ENCODE data around the gene KLHL18. TPM values are rescaled to one million over a fixed set of nuclear protein-coding genes. Genes with fewer than 3 reads are reported as not detected.
"Not testable (repeated sequence)": the region's sequence is repeated elsewhere in the genome, so short reads cannot be mapped to it uniquely, and the experiment has no call there.

The KLHL18 gene
- total RNA-seq, 2 donors from 2014 or later: 12.9 to 18.8 TPM

- Histone ChIP-seq H3K9me3 (no peaks in the 10 kb centered on the region), H3K27me3 (no peaks in the 10 kb centered on the region), H3K4me1 (peaks cover 0 to 21% of the 10 kb centered on the region in 2 donors), H3K4me3 (no peak overlapping the region), H3K36me3 (no peaks in the 10 kb centered on the region), H3K27ac (no peak overlapping the region)
- TF ChIP-seq, protein P1, sequence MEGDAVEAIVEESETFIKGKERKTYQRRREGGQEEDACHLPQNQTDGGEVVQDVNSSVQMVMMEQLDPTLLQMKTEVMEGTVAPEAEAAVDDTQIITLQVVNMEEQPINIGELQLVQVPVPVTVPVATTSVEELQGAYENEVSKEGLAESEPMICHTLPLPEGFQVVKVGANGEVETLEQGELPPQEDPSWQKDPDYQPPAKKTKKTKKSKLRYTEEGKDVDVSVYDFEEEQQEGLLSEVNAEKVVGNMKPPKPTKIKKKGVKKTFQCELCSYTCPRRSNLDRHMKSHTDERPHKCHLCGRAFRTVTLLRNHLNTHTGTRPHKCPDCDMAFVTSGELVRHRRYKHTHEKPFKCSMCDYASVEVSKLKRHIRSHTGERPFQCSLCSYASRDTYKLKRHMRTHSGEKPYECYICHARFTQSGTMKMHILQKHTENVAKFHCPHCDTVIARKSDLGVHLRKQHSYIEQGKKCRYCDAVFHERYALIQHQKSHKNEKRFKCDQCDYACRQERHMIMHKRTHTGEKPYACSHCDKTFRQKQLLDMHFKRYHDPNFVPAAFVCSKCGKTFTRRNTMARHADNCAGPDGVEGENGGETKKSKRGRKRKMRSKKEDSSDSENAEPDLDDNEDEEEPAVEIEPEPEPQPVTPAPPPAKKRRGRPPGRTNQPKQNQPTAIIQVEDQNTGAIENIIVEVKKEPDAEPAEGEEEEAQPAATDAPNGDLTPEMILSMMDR (IDR thresholded peaks at IDR 0.05): no peak
- DNase-seq (ENCODE audit: low spot score): no peak
These were observed 31.5 kb downstream of the KLHL18 start for GRCh38 chr3:47314056-47314764.

DNA sequence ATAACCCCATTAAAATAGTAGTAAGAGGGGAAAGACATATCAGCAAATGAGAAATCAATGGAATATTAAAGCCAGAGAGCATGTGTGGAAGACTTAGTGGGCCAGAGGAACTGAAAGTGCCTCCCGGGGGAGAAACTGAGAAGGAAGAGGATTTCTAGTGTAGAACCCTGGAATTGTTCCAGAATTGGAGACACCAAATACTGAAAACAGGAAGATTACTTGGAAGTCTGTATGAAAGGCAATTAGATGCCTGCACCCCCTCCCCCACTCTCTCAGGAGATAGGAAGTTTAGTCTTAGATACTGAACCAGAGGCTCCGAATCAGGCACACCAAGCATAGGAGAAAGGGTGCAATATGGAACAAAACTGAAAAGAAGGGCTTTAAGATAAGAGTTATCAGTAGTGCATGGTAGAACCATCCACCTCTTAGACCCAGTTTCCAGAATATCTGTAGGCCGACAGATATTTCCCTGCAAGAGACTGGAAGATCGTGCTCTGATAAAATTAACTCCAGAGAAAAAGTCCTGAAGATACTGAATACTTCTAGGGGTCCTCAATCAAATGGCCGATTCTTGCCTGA is 32.4 kb downstream of the KLHL18 start:
- Histone ChIP-seq H3K27ac (no peak overlapping the region), H3K27me3 (no peaks in the 10 kb centered on the region), H3K9me3 (no peaks in the 10 kb centered on the region), H3K4me1 (peaks cover 0 to 24% of the 10 kb centered on the region in 2 donors), H3K36me3 (peaks cover 7% of the 10 kb centered on the region), H3K4me3 (no peak overlapping the region)
- TF ChIP-seq, protein P1 (IDR thresholded peaks at IDR 0.05): no peak
- DNase-seq (ENCODE audit: low spot score): no peak

DNA sequence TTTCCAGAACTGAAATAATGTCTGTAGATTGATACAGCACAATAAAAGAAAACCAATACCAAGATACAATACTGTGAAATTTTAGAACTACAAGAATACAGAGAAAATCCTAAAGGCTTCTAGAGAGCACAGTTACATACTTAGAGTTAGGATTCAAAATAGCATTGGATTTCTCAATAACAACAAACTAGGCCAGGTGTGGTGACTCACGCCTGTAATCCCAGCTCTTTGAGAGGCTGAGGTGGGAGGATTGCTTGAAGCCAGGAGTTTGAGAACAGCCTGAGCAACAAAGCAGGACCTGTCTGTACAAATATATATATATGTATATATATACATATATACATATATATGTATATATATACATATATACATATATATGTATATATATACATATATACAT is 33.4 kb downstream of the KLHL18 start:
- peaks cover 0 to 24% of the 10 kb centered on the region in 2 donors for H3K4me1 ChIP-seq
- not testable (repeated sequence) for H3K9me3 ChIP-seq; H3K27me3 ChIP-seq; H3K4me3 ChIP-seq; DNase-seq (ENCODE audit: low spot score); H3K27ac ChIP-seq
- peaks cover 17% of the 10 kb centered on the region for H3K36me3 ChIP-seq

DNA sequence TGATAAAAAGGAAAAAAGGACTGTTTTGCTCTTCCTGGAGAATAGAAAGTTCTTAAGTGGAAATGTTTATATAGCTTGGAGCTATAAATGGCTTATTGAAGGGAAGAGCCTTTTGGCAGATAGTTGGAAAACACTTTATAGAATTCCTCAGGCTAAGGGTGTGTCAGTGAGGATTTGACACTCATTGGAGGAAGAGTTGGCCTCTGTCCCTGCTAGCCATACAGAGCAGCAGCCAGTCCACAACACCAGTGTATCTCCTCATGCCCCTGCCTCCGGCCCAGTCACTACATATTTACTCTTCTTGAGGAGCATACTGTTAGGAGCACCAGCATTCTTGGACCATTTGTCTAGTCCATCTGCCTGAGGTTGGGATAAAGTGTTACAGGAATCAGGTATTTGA is 36.2 kb downstream of the KLHL18 start:
- TF ChIP-seq, protein P1 (IDR thresholded peaks at IDR 0.05): no peak
- peaks cover 0 to 24% of the 10 kb centered on the region in 2 donors for H3K4me1 ChIP-seq
- DNase-seq (ENCODE audit: low spot score): no peak
- H3K27me3 ChIP-seq: no peaks in the 10 kb centered on the region
- no peak overlapping the region for H3K27ac ChIP-seq
- no peak overlapping the region for H3K4me3 ChIP-seq
- H3K9me3 ChIP-seq: no peaks in the 10 kb centered on the region
- H3K36me3 ChIP-seq: peaks cover 34% of the 10 kb centered on the region

DNA sequence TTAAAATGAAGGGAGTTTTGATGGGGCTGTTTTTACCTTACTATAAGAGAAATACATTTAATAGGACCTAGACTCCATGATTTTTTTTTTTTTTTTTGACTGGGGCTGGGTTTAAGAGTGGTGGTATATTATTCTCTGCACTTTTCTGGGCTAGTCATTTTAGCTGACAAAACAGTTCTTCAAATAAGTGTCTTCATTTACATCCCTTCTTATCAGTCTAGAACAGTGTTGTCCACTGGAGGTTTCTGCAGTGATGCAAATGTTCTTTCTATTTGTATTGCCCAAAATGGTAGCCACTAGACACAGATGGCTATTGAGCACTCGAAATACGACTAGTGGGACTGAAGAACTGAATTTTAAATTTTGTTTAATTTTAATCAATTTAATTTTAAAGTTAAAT is 37.2 kb downstream of the KLHL18 start:
- DNase-seq (ENCODE audit: low spot score): no peak
- Histone ChIP-seq H3K27ac (no peak overlapping the region), H3K36me3 (peaks cover 35% of the 10 kb centered on the region)

More for the DNA sequence above, 37.2 kb downstream of the KLHL18 start:
- Histone ChIP-seq H3K9me3 (no peaks in the 10 kb centered on the region), H3K4me1 (peaks cover 0 to 17% of the 10 kb centered on the region in 2 donors), H3K4me3 (no peak overlapping the region), H3K27me3 (no peaks in the 10 kb centered on the region)
- TF ChIP-seq, protein P1 (IDR thresholded peaks at IDR 0.05): no peak
